BJ (cell line): Measurements from ENCODE around the gene ADARB2. TPM values are rescaled to one million over a fixed set of nuclear protein-coding genes. Genes with fewer than 3 reads are reported as not detected.

Source experiments
- CTCF ChIA-PET: fragments of 350-600 bp; formaldehyde crosslinking; extraction: SDS; loops from one replicate; lab custom pipeline; 2021; ENCODE audit warnings: antibody characterized with exemption, inconsistent platforms; lab: Yijun Ruan, JAX
- POLR2A ChIA-PET: fragments of 300-600 bp; sonication (Branson Sonifier 250); formaldehyde crosslinking; extraction: SDS; loops from one replicate; lab custom pipeline; 2021; ENCODE audit warnings: antibody characterized with exemption; lab: Charles Lee
- DNase-seq: peaks from one replicate; pipeline ENCODE4 v3.0.0-alpha.2; 2011; ENCODE audit warnings: low read depth
- H3K27me3 ChIP-seq: 2 replicates; pipeline ENCODE4 v1.6.0; 2011; ENCODE audit warnings: low read length; ENCODE audit not compliant: control insufficient read depth, insufficient read depth
- H3K36me3 ChIP-seq: 2 replicates; pipeline ENCODE4 v1.5.1; 2011; ENCODE audit warnings: low read length; ENCODE audit not compliant: control insufficient read depth, insufficient read depth
- H3K4me3 ChIP-seq: 2 replicates; pipeline ENCODE4 v1.5.1; 2011; ENCODE audit warnings: low read depth, mild to moderate bottlenecking, control low read depth, low read length
- polyA plus RNA-seq: library from polyadenylated mRNA; depleted of rRNA; stranded (reverse); fragments of >200 nt; gene quantifications from 2 replicates; pipeline ENCODE4 v1.2.3, GENCODE V29; 2011
- TF ChIP-seq, protein P1 (sequence below): IDR thresholded peaks from 2 replicates; pipeline ENCODE4 v1.5.1; 2011; ENCODE audit warnings: low read depth, mild to moderate bottlenecking, control low read depth, inconsistent platforms, low read length, moderate library complexity; ENCODE audit not compliant: insufficient read depth

Gene ADARB2
- polyA plus RNA-seq, 1 experiment = not detected

DNA sequence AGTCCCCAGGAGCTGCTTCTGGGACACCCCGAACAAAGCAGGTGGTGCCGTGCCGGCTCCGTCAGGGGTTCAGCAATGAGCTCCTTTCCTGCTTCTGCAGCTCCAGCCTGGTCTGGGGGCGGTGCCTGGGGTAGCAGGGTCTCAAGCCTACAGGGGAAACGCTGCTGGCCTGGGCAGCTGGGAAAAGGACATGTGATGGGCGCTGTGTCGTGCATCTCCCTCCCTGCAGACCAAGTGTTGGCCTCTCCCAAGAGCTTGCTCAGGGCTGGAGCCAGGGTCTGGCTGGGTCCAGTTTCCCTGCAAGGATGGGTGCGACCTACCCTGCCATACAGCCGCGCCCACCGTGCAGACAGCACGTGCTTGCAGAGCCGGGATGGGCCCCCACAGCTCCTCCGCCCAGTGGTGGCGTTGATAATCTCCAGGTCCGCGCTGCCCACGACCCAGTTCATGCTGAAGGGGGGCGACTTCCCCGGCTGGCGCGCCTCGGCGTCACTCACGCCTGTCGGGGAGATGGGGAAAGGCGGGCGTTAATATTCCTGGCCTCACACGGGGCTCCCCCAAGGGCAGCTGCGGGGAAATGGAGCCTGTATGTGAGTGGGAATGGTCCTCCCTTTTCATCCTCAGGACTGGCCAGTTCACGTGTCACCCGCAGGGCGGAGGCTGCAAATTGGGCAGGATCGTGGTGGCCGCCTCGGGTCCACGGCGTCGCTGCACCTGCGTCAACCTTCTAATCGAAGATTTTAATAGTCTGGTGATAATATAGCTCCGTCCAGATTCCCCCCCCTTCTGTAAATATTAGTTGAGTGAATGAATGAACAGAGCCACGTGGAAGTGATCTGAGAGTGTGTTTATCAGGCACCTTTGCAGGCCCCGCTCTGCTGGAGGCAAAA is 552.5 kb downstream of the ADARB2 start:
- POLR2A ChIA-PET = no interaction called here

DNA sequence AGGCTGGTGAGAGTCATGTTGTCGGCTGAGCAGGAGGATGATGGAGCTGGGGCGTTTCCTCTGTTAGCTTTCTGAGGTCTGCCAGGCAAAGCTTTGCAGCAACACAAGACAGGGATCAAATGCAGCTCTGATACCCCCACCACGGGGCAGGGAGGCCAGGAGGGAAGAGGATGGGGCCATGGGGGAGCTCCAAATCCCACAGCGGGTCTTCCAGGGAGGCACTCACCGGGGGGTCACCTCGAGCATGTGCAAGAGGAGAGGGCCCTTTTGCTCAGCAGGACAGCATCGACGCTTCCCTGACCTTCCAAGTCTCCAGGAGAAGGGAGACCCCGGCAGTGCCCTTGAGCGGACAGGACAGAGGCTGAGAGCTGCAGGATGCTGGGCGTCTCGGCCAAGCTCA is 553.6 kb downstream of the ADARB2 start:
- TF ChIP-seq, protein P1, sequence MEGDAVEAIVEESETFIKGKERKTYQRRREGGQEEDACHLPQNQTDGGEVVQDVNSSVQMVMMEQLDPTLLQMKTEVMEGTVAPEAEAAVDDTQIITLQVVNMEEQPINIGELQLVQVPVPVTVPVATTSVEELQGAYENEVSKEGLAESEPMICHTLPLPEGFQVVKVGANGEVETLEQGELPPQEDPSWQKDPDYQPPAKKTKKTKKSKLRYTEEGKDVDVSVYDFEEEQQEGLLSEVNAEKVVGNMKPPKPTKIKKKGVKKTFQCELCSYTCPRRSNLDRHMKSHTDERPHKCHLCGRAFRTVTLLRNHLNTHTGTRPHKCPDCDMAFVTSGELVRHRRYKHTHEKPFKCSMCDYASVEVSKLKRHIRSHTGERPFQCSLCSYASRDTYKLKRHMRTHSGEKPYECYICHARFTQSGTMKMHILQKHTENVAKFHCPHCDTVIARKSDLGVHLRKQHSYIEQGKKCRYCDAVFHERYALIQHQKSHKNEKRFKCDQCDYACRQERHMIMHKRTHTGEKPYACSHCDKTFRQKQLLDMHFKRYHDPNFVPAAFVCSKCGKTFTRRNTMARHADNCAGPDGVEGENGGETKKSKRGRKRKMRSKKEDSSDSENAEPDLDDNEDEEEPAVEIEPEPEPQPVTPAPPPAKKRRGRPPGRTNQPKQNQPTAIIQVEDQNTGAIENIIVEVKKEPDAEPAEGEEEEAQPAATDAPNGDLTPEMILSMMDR = no peak
- Histone ChIP-seq H3K36me3 (no peaks in the 10 kb centered on the region), H3K27me3 (no peaks in the 10 kb centered on the region; the same call in 1 of the 2 replicates), H3K4me3 (no peak overlapping the region)
- ChIA-PET CTCF (no interaction called here), POLR2A (no interaction called here)
- DNase-seq = no peak

More for the DNA sequence above, 552.5 kb downstream of the ADARB2 start:
- no peak overlapping the region for H3K4me3 ChIP-seq
- H3K27me3 ChIP-seq = no peaks in the 10 kb centered on the region; the same call in 1 of the 2 replicates
- no peaks in the 10 kb centered on the region for H3K36me3 ChIP-seq
- TF ChIP-seq, protein P1 = no peak
- DNase-seq = no peak
- CTCF ChIA-PET = no interaction called here

DNA sequence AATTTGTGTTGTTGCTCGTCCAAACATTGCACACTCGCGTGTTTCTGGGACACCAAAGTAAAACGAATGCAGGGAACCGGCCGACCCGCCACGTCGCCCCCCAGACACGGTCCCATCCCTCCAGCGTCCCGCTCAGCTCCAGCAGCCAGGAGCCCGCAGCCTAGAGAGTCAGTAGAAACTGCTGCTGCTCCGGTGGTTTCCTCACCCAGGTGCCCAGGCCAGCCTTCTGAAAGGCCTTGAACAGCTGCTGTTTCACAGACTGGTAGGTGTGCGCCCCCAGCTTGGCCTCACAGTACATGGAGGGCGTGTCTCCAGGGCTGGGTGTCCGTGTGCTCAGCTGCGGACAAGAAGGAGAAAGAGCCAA is 554.3 kb downstream of the ADARB2 start:
- POLR2A ChIA-PET = no interaction called here
- CTCF ChIA-PET = no interaction called here
- TF ChIP-seq, protein P1 = no peak
- Histone ChIP-seq H3K4me3 (no peak overlapping the region), H3K36me3 (no peaks in the 10 kb centered on the region), H3K27me3 (no peaks in the 10 kb centered on the region; the same call in 1 of the 2 replicates)
- no peak for DNase-seq

DNA sequence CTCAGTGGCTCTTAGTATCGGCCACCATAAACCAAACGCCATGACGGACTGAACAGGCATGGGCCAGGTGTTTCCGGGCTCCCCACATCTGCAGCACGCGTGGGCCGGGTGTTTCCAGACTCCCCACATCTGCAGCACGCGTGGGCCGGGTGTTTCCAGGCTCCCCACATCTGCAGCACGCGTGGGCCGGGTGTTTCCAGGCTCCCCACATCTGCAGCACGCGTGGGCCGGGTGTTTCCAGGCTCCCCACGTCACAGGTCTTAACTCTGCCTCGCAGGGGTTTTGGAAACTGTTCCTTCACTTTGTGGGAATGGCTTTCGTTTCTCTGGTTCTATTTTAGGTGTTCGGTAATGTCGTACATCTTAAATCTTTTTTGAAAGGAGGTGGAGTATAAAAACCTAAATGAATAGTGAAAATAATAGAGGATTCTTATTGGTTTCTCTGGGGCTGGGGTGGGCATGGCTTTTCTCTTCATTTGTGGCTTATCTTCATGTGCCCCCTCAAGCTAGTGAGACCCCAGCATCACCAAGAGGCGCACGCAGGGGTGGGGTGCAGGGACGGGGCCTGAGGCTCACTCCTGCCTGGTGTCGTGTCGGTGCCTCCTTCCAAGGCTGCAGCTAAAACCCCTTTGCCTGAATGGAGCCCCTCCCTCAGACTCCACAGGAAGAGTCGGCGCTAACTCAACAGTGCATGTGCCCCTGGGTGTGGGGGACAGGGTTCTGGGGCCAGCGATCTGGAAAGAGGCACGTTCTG is 554.9 kb downstream of the ADARB2 start:
- TF ChIP-seq, protein P1 = no peak
- no peak for DNase-seq
- POLR2A ChIA-PET = no interaction called here
- no peak overlapping the region for H3K4me3 ChIP-seq
- H3K27me3 ChIP-seq = no peaks in the 10 kb centered on the region; the same call in 1 of the 2 replicates
- H3K36me3 ChIP-seq = no peaks in the 10 kb centered on the region
- CTCF ChIA-PET = no interaction called here

DNA sequence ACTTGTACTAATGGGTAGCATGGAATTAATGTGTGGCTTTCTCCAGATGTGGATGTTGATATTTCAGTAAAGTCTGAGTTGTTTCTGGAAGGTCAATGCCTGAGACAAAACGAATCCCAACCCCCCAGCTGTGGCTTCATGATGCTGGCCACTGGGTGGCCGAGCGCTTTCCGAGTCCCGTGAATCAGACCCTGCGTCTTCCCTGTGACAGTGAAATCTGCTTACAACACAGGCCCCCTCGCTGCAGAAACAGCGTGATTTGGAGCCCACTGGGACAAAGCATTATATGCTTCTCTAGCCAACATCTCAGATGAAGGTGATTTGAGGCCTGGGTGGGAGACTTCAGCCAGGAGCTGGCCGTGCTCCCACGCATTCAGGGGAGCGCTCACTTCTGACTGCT is 556.5 kb downstream of the ADARB2 start:
- TF ChIP-seq, protein P1 = no peak
- H3K27me3 ChIP-seq = no peaks in the 10 kb centered on the region; the same call in 1 of the 2 replicates
- no peak overlapping the region for H3K4me3 ChIP-seq
- POLR2A ChIA-PET = no interaction called here
- DNase-seq = no peak
- CTCF ChIA-PET = no interaction called here
- no peaks in the 10 kb centered on the region for H3K36me3 ChIP-seq
